ENCODE measurements around the gene RHBDL1. TPM values are rescaled to one million over a fixed set of nuclear protein-coding genes. Genes with fewer than 3 reads are reported as not detected.
"Not testable (repeated sequence)": the region's sequence is repeated elsewhere in the genome, so short reads cannot be mapped to it uniquely, and the experiment has no call there.

Gene RHBDL1
- total RNA-seq, 3 donors from 2014 or later (not counting 1 experiment from before 2014, with no cell fraction given): 2.9 to 4.2 (median 4.2) TPM

GRCh38 chr16:712740-713250 is 37.3 kb downstream of the RHBDL1 start:
- intact Hi-C loops (cut with micrococcal nuclease): loop anchor here (10.0 kb wide), 1 partner anchor 342 kb away; no protein-coding TSS in a partner anchor
- 52% methylated on average over 13 of the region's 13 CpGs for WGBS (ENCODE audit: insufficient coverage)

GRCh38 chr16:714079-714478 is 38.6 kb downstream of the RHBDL1 start:
- ATAC-seq (no peak), DNase-seq (no peak)
- WGBS (ENCODE audit: insufficient coverage): 66% methylated on average over 11 of the region's 11 CpGs
- intact Hi-C loops (cut with micrococcal nuclease): loop anchor here (2.0 to 10.0 kb wide), 2 partner anchors 27 to 341 kb away; partner anchors contain the start of gene CIAO3
- H3K4me3 Mint-ChIP-seq: no peak overlapping the region
- peaks cover 0 to 12% of the 10 kb centered on the region in 2 donors for H3K4me1 Mint-ChIP-seq
- H3K9me3 Mint-ChIP-seq: no peaks in the 10 kb centered on the region
- no peak for TF ChIP-seq CTCF (IDR thresholded peaks at IDR 0.05)
- no peak overlapping the region for H3K27ac Mint-ChIP-seq
- H3K27me3 ChIP-seq (ENCODE audit: control insufficient read depth, insufficient read depth, low read length): peaks cover 17% of the 10 kb centered on the region
- peaks cover 0 to 4% of the 10 kb centered on the region in 2 donors for H3K27me3 Mint-ChIP-seq (ENCODE audit: low read depth in 2 of 2)
- no peaks in the 10 kb centered on the region for H3K36me3 ChIP-seq (ENCODE audit: control insufficient read depth, insufficient read depth, low read length)
- no peaks in the 10 kb centered on the region for H3K9me3 ChIP-seq (ENCODE audit: control insufficient read depth, insufficient read depth, low read length)
- no peaks in the 10 kb centered on the region for H3K36me3 Mint-ChIP-seq
- no peak overlapping the region for H3K27ac ChIP-seq (ENCODE audit: low read length)
- H3K4me1 ChIP-seq (ENCODE audit: control insufficient read depth, insufficient read depth, low read length): peaks cover 19% of the 10 kb centered on the region
- H3K4me3 ChIP-seq (ENCODE audit: low read length): no peak overlapping the region

More at GRCh38 chr16:712740-713250, 37.3 kb downstream of the RHBDL1 start:
- not testable (repeated sequence) for H3K9me3 ChIP-seq (ENCODE audit: control insufficient read depth, insufficient read depth, low read length); H3K4me3 ChIP-seq (ENCODE audit: low read length); H3K27ac ChIP-seq (ENCODE audit: low read length); H3K27me3 Mint-ChIP-seq (ENCODE audit: low read depth in 2 of 2); H3K36me3 ChIP-seq (ENCODE audit: control insufficient read depth, insufficient read depth, low read length); H3K4me3 Mint-ChIP-seq; ATAC-seq; H3K4me1 Mint-ChIP-seq; H3K9me3 Mint-ChIP-seq; H3K36me3 Mint-ChIP-seq; H3K27ac Mint-ChIP-seq
- peak; percentile 25 for TF ChIP-seq CTCF (IDR thresholded peaks at IDR 0.05)
- peaks cover 27% of the 10 kb centered on the region for H3K27me3 ChIP-seq (ENCODE audit: control insufficient read depth, insufficient read depth, low read length)
- peak in 1 of 2 donors; percentile 68 for DNase-seq
- peaks cover 16% of the 10 kb centered on the region for H3K4me1 ChIP-seq (ENCODE audit: control insufficient read depth, insufficient read depth, low read length)

- Histone ChIP-seq H3K9me3 (ENCODE audit: control insufficient read depth, insufficient read depth, low read length) (no peaks in the 10 kb centered on the region), H3K4me3 (ENCODE audit: low read length) (peak within 1 kb of the TSS; percentile 16), H3K4me1 (ENCODE audit: control insufficient read depth, insufficient read depth, low read length) (peaks cover 26% of the 10 kb centered on the region), H3K36me3 (ENCODE audit: control insufficient read depth, insufficient read depth, low read length) (no peaks in the 10 kb centered on the region), H3K27ac (ENCODE audit: low read length) (no peak within 1 kb of the TSS), H3K27me3 (ENCODE audit: control insufficient read depth, insufficient read depth, low read length) (peaks cover 15% of the 10 kb centered on the region)
- DNase-seq (peak; percentile 92 to 93), ATAC-seq (peak; percentile 92 to 94 (median 93))
- WGBS (ENCODE audit: insufficient coverage): 5% methylated on average over 108 of the region's 108 CpGs
- no peak within 1 kb of the TSS for H3K27ac Mint-ChIP-seq
- no peaks in the 10 kb centered on the region for H3K36me3 Mint-ChIP-seq
- intact Hi-C loops (cut with micrococcal nuclease): loop anchor here (2.0 to 10.0 kb wide), 2 partner anchors 26 to 340 kb away; partner anchors contain the start of gene CIAO3
- no peak for TF ChIP-seq CTCF (IDR thresholded peaks at IDR 0.05)
- H3K4me1 Mint-ChIP-seq: peaks cover 0 to 16% of the 10 kb centered on the region in 2 donors
- H3K4me3 Mint-ChIP-seq: peak within 1 kb of the TSS; percentile 72
- peaks cover 0 to 4% of the 10 kb centered on the region in 2 donors for H3K27me3 Mint-ChIP-seq (ENCODE audit: low read depth in 2 of 2)
- no peaks in the 10 kb centered on the region for H3K9me3 Mint-ChIP-seq
These were observed 39.3 kb downstream of the RHBDL1 start, which contains the start of gene METRN for GRCh38 chr16:714558-715476. Gene METRN, plus strand, starts transcription at chr16:715118. Its CDS starts 172 bp downstream, at chr16:715290.

Data from natural killer cell (primary cell).